OCI-LY1 (cell line): Measurements from ENCODE around the gene ADAM22.

ENCODE experiments used
- H2AFZ ChIP-seq: fragments of 200-600 bp; sonication (generic), shearing (Covaris generic); 2 replicates; pipeline ENCODE4 v1.6.0; 2014; ENCODE audit warnings: antibody characterized with exemption, mild to moderate bottlenecking, low read length
- H3F3A ChIP-seq: fragments of 200-600 bp; sonication (generic), shearing (Covaris generic); 2 replicates; pipeline ENCODE4 v1.6.0; 2014; ENCODE audit warnings: mild to moderate bottlenecking, antibody characterized with exemption, low read length, moderate library complexity; ENCODE audit not compliant: insufficient read depth
- H3K27ac ChIP-seq: fragments of 200-600 bp; sonication (generic); 2 replicates; pipeline ENCODE4 v1.5.1; 2014; ENCODE audit warnings: low read length, mixed run types, mild to moderate bottlenecking, low read depth; ENCODE audit not compliant: poor library complexity, severe bottlenecking
- H3K27me3 ChIP-seq: fragments of 200-600 bp; sonication (generic); 2 replicates; pipeline ENCODE4 v1.6.0; 2014; ENCODE audit warnings: antibody characterized with exemption, mild to moderate bottlenecking, low read length, moderate library complexity; ENCODE audit not compliant: insufficient read depth
- H3K36me3 ChIP-seq: fragments of 200-600 bp; sonication (generic); 2 replicates; pipeline ENCODE4 v1.6.1; 2014; ENCODE audit warnings: mild to moderate bottlenecking, antibody characterized with exemption, low read length, moderate library complexity, mixed read lengths; ENCODE audit not compliant: insufficient read depth
- H3K4me1 ChIP-seq: fragments of 200-600 bp; sonication (generic); 2 replicates; pipeline ENCODE4 v1.5.1; 2014; ENCODE audit warnings: mild to moderate bottlenecking, low read length, moderate library complexity; ENCODE audit not compliant: insufficient read depth, severe bottlenecking
- H3K4me2 ChIP-seq: fragments of 200-600 bp; sonication (generic), shearing (Covaris generic); 2 replicates; pipeline ENCODE4 v1.6.1; 2014; ENCODE audit warnings: low read length
- H3K4me3 ChIP-seq: fragments of 200-600 bp; sonication (generic); 2 replicates; pipeline ENCODE4 v1.5.1; 2014; ENCODE audit warnings: low read length, low read depth, mild to moderate bottlenecking, mixed read lengths; ENCODE audit not compliant: poor library complexity, severe bottlenecking
- H3K79me2 ChIP-seq: fragments of 200-600 bp; shearing (Covaris generic); 2 replicates; pipeline ENCODE4 v1.6.1; 2016; ENCODE audit warnings: mixed run types, low read length, mixed read lengths; ENCODE audit not compliant: insufficient read depth
- H3K9ac ChIP-seq: fragments of 200-600 bp; sonication (generic), shearing (Covaris generic); 2 replicates; pipeline ENCODE4 v1.6.1; 2014; ENCODE audit warnings: mild to moderate bottlenecking, low read length, mixed read lengths
- H3K9me2 ChIP-seq: fragments of 200-600 bp; sonication (generic), shearing (Covaris generic); 2 replicates; pipeline ENCODE4 v1.6.1; 2014; ENCODE audit warnings: low read depth, mild to moderate bottlenecking, low read length, mixed read lengths
- H3K9me3 ChIP-seq: fragments of 200-600 bp; shearing (Covaris generic); 2 replicates; pipeline ENCODE4 v1.6.1; 2014; ENCODE audit warnings: low read length, mixed read lengths
- H4K20me1 ChIP-seq: fragments of 200-600 bp; sonication (generic), shearing (Covaris generic); 2 replicates; pipeline ENCODE4 v1.6.0; 2016; ENCODE audit warnings: mild to moderate bottlenecking, low read length; ENCODE audit not compliant: insufficient read depth
- CTCF ChIP-seq: fragments of 200-600 bp; sonication (generic), shearing (Covaris generic); IDR thresholded peaks from 2 replicates; pipeline ENCODE4 v1.5.1; 2017; ENCODE audit warnings: mild to moderate bottlenecking, antibody characterized with exemption, low read length, moderate library complexity, mixed read lengths
- EZH2 ChIP-seq: fragments of 200-600 bp; sonication (generic), shearing (Covaris generic); IDR thresholded peaks from 2 replicates; pipeline ENCODE4 v1.8.0; 2017; ENCODE audit warnings: borderline replicate concordance, mixed run types, mild to moderate bottlenecking, antibody characterized with exemption, low read length, moderate library complexity, mixed read lengths

Gene ADAM22

DNA sequence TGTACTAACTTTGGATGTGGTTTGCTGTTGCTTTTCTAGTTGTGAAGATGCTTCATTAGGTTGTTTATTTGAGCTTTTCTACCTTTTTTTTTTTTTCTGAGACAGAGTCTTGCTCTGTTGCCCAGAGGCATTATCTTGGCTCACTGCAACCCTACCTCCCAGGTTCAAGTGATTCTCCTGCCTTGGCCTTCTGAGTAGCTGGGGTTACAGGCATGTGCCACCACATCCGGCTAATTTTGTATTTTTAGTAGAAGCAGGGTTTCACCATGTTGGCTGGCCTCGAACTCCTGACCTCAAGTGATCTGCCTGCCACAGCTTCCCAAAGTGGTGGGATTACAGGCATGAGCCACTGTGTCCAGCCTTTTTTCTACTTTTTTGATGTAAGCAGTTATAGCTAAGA, 93.7 kb downstream of the ADAM22 start:
- no peaks in the 10 kb centered on the region; the same call in 1 of the 2 replicates for H3K36me3 ChIP-seq
- H3K4me2 ChIP-seq, result no peak overlapping the region
- H3K9me3 ChIP-seq, result peaks cover 16% of the 10 kb centered on the region
- H3F3A ChIP-seq, result no peaks in the 10 kb centered on the region
- H3K4me3 ChIP-seq, result no peak overlapping the region
- H3K9me2 ChIP-seq, result no peaks in the 10 kb centered on the region
- no peaks in the 10 kb centered on the region for H3K27me3 ChIP-seq
- TF ChIP-seq EZH2 (no peak), CTCF (no peak)
- H3K79me2 ChIP-seq, result no peaks in the 10 kb centered on the region
- H2AFZ ChIP-seq, result no peak overlapping the region
- no peaks in the 10 kb centered on the region for H3K4me1 ChIP-seq
- H3K9ac ChIP-seq, result no peak overlapping the region
- H3K27ac ChIP-seq, result no peak overlapping the region
- H4K20me1 ChIP-seq, result no peaks in the 10 kb centered on the region

DNA sequence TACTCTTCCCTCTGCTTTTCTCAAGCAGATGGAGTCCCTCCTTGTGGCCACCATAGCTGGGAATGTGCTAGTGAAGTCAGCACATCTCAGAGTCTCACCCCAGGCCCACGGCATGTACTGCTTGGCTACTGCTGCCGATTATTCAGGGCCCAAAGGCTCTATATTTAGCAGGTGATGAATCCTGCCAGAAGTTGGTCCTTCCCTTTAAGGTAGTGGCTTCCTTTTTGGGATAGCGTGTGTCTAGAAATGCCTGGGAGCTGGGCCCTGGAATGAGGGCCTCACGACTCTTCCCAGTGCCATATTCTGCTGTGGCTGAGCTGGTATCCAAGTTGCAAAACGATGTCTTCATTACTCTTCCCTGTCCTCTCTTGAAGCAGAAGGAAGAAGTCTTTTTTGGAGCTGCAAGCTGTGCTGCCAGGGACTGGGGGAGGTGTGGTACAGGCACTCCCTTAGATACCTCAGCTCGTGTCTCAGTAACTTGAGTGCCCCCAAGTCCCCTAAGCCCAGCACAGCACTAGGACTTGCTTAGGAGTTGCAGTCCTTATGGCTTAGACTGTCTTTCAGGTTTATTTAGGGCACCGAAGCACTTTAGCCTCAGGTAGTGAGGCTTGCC, 100.1 kb downstream of the ADAM22 start:
- Histone ChIP-seq H3K27me3 (no peaks in the 10 kb centered on the region), H3K79me2 (no peaks in the 10 kb centered on the region), H3K4me2 (no peak overlapping the region), H3F3A (no peaks in the 10 kb centered on the region), H3K4me3 (no peak overlapping the region), H3K9me3 (peaks cover 13% of the 10 kb centered on the region), H3K9ac (no peak overlapping the region), H3K36me3 (no peaks in the 10 kb centered on the region; the same call in 1 of the 2 replicates), H3K9me2 (no peaks in the 10 kb centered on the region), H2AFZ (no peak overlapping the region), H3K4me1 (no peaks in the 10 kb centered on the region), H3K27ac (no peak overlapping the region), H4K20me1 (no peaks in the 10 kb centered on the region)
- TF ChIP-seq CTCF (no peak), EZH2 (no peak)

DNA sequence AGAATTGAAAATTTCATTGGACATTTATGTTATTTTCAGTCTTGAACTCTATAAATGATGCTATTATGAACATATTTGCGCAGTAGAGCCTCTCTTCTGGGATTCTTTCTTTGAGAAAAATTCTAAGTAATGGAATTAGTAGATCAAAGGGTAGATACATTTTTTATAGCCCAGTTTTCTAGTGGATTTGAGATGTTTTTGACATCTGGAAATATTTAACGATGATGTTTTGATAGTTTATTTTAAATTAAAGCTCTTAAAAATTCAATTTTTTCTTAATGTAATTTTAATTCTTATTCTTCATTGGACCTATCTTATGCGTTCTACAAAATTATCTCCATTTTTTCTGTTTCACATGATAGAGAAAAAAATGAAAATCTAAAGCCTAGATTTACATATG, 103.0 kb downstream of the ADAM22 start:
- Histone ChIP-seq H3K9me2 (no peaks in the 10 kb centered on the region), H3K4me1 (no peaks in the 10 kb centered on the region), H2AFZ (no peak overlapping the region), H3K9me3 (peaks cover 8% of the 10 kb centered on the region; the same call in 1 of the 2 replicates), H3K4me2 (no peak overlapping the region), H3K27me3 (no peaks in the 10 kb centered on the region), H3K4me3 (no peak overlapping the region), H3K9ac (no peak overlapping the region), H3F3A (no peaks in the 10 kb centered on the region), H3K36me3 (no peaks in the 10 kb centered on the region; the same call in 1 of the 2 replicates), H4K20me1 (no peaks in the 10 kb centered on the region), H3K79me2 (no peaks in the 10 kb centered on the region), H3K27ac (no peak overlapping the region)
- TF ChIP-seq CTCF (no peak), EZH2 (no peak)
